Mesothelial cell of epicardium (in vitro differentiated cells): ENCODE results near the gene ZNF282. TPM values are rescaled to one million over a fixed set of nuclear protein-coding genes. Genes with fewer than 3 reads are reported as not detected.

ENCODE experiments used
- DNase-seq, 2 experiments: peaks; one replicate each; pipeline ENCODE4 v3.0.0; 2021; ENCODE audit warnings: low spot score in 2 of 2; ENCODE audit not compliant: unreplicated experiment in 2 of 2
- H3K27ac Mint-ChIP-seq: 2 replicates; pipeline ENCODE4 v1.8.0; 2021; ENCODE audit warnings: mixed read lengths
- H3K27me3 Mint-ChIP-seq: 2 replicates; pipeline ENCODE4 v1.8.0; 2021; ENCODE audit warnings: low read depth, mixed read lengths
- H3K36me3 Mint-ChIP-seq: 2 replicates; pipeline ENCODE4 v1.8.0; 2021; ENCODE audit warnings: mixed read lengths
- H3K4me1 Mint-ChIP-seq: 2 replicates; pipeline ENCODE4 v1.8.0; 2021; ENCODE audit warnings: mixed read lengths
- H3K4me3 Mint-ChIP-seq: 2 replicates; pipeline ENCODE4 v1.8.0; 2021; ENCODE audit warnings: mild to moderate bottlenecking, moderate library complexity, mixed read lengths
- H3K9me3 Mint-ChIP-seq: 2 replicates; pipeline ENCODE4 v1.8.0; 2021; ENCODE audit warnings: mixed read lengths
- CTCF ChIP-seq: fragments of 200-600 bp; sonication (generic); IDR thresholded peaks from one replicate; pipeline ENCODE4 v1.5.0; 2021; ENCODE audit warnings: antibody characterized with exemption; ENCODE audit not compliant: unreplicated experiment
- total RNA-seq: library from RNA; stranded (reverse); gene quantifications from 3 replicates; pipeline ENCODE4 v1.2.1, GENCODE V29; 2021

Gene ZNF282
- total RNA-seq, 1 donor from 2014 or later, result 47.0 TPM

- Mint-ChIP-seq H3K4me1 (peaks cover 7% of the 10 kb centered on the region), H3K27me3 (no peaks in the 10 kb centered on the region), H3K36me3 (peaks cover 50% of the 10 kb centered on the region), H3K4me3 (no peak overlapping the region), H3K9me3 (no peaks in the 10 kb centered on the region), H3K27ac (no peak overlapping the region)
- TF ChIP-seq CTCF, result no peak
- no peak for DNase-seq
Measured at GRCh38 chr7:149210551-149210950, 15.2 kb downstream of the ZNF282 start.

- H3K36me3 Mint-ChIP-seq, result peaks cover 41% of the 10 kb centered on the region
- H3K27me3 Mint-ChIP-seq, result no peaks in the 10 kb centered on the region
- H3K4me3 Mint-ChIP-seq, result no peak overlapping the region
- no peaks in the 10 kb centered on the region for H3K9me3 Mint-ChIP-seq
- H3K27ac Mint-ChIP-seq, result no peak overlapping the region
- DNase-seq, result no peak
- H3K4me1 Mint-ChIP-seq, result no peaks in the 10 kb centered on the region
- no peak for TF ChIP-seq CTCF
Measured at GRCh38 chr7:149214020-149214720, 18.8 kb downstream of the ZNF282 start.

- Mint-ChIP-seq H3K27me3 (no peaks in the 10 kb centered on the region), H3K4me1 (no peaks in the 10 kb centered on the region), H3K27ac (no peak overlapping the region), H3K36me3 (peaks cover 37% of the 10 kb centered on the region), H3K4me3 (no peak overlapping the region), H3K9me3 (no peaks in the 10 kb centered on the region)
- no peak for TF ChIP-seq CTCF
- DNase-seq, result no peak
Measured at GRCh38 chr7:149216402-149216801, 21.1 kb downstream of the ZNF282 start.

GRCh38 chr7:149217570-149217969 lies 22.2 kb downstream of the ZNF282 start:
- H3K27ac Mint-ChIP-seq, result no peak overlapping the region
- H3K36me3 Mint-ChIP-seq, result peaks cover 38% of the 10 kb centered on the region
- H3K27me3 Mint-ChIP-seq, result no peaks in the 10 kb centered on the region

GRCh38 chr7:149218469-149219420 lies 23.4 kb downstream of the ZNF282 start:
- H3K27ac Mint-ChIP-seq, result no peak overlapping the region
- no peaks in the 10 kb centered on the region for H3K4me1 Mint-ChIP-seq
- H3K27me3 Mint-ChIP-seq, result no peaks in the 10 kb centered on the region
- H3K9me3 Mint-ChIP-seq, result no peaks in the 10 kb centered on the region
- no peak overlapping the region for H3K4me3 Mint-ChIP-seq
- H3K36me3 Mint-ChIP-seq, result peaks cover 38% of the 10 kb centered on the region
- TF ChIP-seq CTCF, result no peak
- DNase-seq, result no peak

More at GRCh38 chr7:149217570-149217969, 22.2 kb downstream of the ZNF282 start:
- no peak for DNase-seq
- no peak for TF ChIP-seq CTCF
- Mint-ChIP-seq H3K4me1 (no peaks in the 10 kb centered on the region), H3K4me3 (no peak overlapping the region), H3K9me3 (no peaks in the 10 kb centered on the region)
